Gastrocnemius medialis (tissue), 4 donors: ENCODE results near the gene IL20.

Experiments
- POLR2A ChIP-seq, 2 donors: fragments of 450-650 bp; IDR thresholded peaks; one replicate each; pipeline ENCODE4 v1.6.1; 2017; ENCODE audit warnings: antibody characterized with exemption in 2 of 2, mild to moderate bottlenecking in 2 of 2, moderate library complexity in 2 of 2
- TF ChIP-seq, protein P1 (sequence below), 5 experiments: fragments of 450-650 bp in 3 of 5; fragments of 200-600 bp in 2 of 5; sonication (generic) in 2 of 5; IDR thresholded peaks in 4 of 5; conservative IDR thresholded peaks in 1 of 5; 1 replicate in 4 of 5; 2 replicates in 1 of 5; pipeline ENCODE4 v1.5.1; 2016 to 2019; ENCODE audit warnings: antibody characterized with exemption in 5 of 5, mild to moderate bottlenecking in 3 of 5, moderate library complexity in 3 of 5

DNA sequence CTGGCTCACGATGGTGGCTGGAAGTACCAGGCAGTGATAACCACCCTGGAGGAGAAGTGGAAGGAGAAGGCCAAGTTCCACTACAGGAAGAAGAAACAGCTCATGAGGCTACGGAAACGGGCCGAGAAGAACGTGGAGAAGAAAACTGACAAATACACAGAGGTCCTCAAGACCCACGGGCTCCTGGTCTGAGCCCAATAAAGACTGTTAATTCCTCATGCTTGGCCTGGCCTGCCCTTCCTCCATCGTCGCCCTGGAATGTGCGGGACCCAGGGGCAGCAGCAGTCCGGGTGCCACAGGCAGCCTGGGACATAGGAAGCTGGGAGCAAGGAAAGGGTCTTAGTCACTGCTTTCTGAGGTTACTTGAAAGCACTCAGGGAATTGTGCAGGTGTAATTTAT, 42.6 kb downstream of the IL20 start:
- TF ChIP-seq POLR2A (IDR thresholded peaks at IDR 0.05) = no peak
- TF ChIP-seq, protein P1, sequence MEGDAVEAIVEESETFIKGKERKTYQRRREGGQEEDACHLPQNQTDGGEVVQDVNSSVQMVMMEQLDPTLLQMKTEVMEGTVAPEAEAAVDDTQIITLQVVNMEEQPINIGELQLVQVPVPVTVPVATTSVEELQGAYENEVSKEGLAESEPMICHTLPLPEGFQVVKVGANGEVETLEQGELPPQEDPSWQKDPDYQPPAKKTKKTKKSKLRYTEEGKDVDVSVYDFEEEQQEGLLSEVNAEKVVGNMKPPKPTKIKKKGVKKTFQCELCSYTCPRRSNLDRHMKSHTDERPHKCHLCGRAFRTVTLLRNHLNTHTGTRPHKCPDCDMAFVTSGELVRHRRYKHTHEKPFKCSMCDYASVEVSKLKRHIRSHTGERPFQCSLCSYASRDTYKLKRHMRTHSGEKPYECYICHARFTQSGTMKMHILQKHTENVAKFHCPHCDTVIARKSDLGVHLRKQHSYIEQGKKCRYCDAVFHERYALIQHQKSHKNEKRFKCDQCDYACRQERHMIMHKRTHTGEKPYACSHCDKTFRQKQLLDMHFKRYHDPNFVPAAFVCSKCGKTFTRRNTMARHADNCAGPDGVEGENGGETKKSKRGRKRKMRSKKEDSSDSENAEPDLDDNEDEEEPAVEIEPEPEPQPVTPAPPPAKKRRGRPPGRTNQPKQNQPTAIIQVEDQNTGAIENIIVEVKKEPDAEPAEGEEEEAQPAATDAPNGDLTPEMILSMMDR (IDR thresholded peaks at IDR 0.05 in 4 of 5, conservative IDR thresholded peaks at IDR 0.05 in 1 of 5) = no peak
